Measurements from ENCODE around the gene TICRR.

TICRR gene

GRCh38 chr15:89569090-89569745 is 6.1 kb upstream of the TICRR start:
- no peak for TF ChIP-seq ZBTB7A (IDR thresholded peaks at IDR 0.05; ENCODE audit: low read depth)
- no peak for TF ChIP-seq FOXM1 (IDR thresholded peaks at IDR 0.05; ENCODE audit: borderline replicate concordance, low read depth)
- no peak for TF ChIP-seq RAD21 (IDR thresholded peaks at IDR 0.05; ENCODE audit: low read depth)
- TF ChIP-seq TCF12 (IDR thresholded peaks at IDR 0.05; ENCODE audit: low read depth) = no peak
- no peak for TF ChIP-seq NFIC (IDR thresholded peaks at IDR 0.05)
- no peak for TF ChIP-seq EGR1 (IDR thresholded peaks at IDR 0.05)
- no peak for TF ChIP-seq TEAD4 (IDR thresholded peaks at IDR 0.05)
- no peak for TF ChIP-seq REST (IDR thresholded peaks at IDR 0.05; ENCODE audit: low read depth)
- TF ChIP-seq CREB1 (IDR thresholded peaks at IDR 0.05; ENCODE audit: low read depth) = no peak
- no peak for TF ChIP-seq YY1 (IDR thresholded peaks at IDR 0.05; ENCODE audit: low read depth)
- TF ChIP-seq CEBPB (IDR thresholded peaks at IDR 0.05) = no peak
- no peak for TF ChIP-seq USF1 (IDR thresholded peaks at IDR 0.05)
- TF ChIP-seq EP300 (IDR thresholded peaks at IDR 0.05; ENCODE audit: borderline replicate concordance) = no peak
- TF ChIP-seq MAX (IDR thresholded peaks at IDR 0.05) = no peak
- TF ChIP-seq TAF1 (IDR thresholded peaks at IDR 0.05; ENCODE audit: low read depth) = no peak

- TF ChIP-seq TAF1 (IDR thresholded peaks at IDR 0.05; ENCODE audit: low read depth) (peak; percentile 14; the same call in 1 of the 2 replicates), CREB1 (IDR thresholded peaks at IDR 0.05; ENCODE audit: low read depth) (no peak), ZBTB7A (IDR thresholded peaks at IDR 0.05; ENCODE audit: low read depth) (0 out of 2 replicates have a peak, but pooled peaks have one; percentile 35), TCF12 (IDR thresholded peaks at IDR 0.05; ENCODE audit: low read depth) (no peak), FOXM1 (IDR thresholded peaks at IDR 0.05; ENCODE audit: borderline replicate concordance, low read depth) (no peak), REST (IDR thresholded peaks at IDR 0.05; ENCODE audit: low read depth) (no peak), EP300 (IDR thresholded peaks at IDR 0.05; ENCODE audit: borderline replicate concordance) (no peak), USF1 (IDR thresholded peaks at IDR 0.05) (no peak), NFIC (IDR thresholded peaks at IDR 0.05) (no peak), RAD21 (IDR thresholded peaks at IDR 0.05; ENCODE audit: low read depth) (no peak), TEAD4 (IDR thresholded peaks at IDR 0.05) (no peak), CEBPB (IDR thresholded peaks at IDR 0.05) (no peak), YY1 (IDR thresholded peaks at IDR 0.05; ENCODE audit: low read depth) (no peak), EGR1 (IDR thresholded peaks at IDR 0.05) (0 out of 2 replicates have a peak, but pooled peaks have one; percentile 38), MAX (IDR thresholded peaks at IDR 0.05) (peak; percentile 37)
Observed at GRCh38 chr15:89575656-89576416, 567 bp downstream of the TICRR start.

- TF ChIP-seq TEAD4 (IDR thresholded peaks at IDR 0.05) (no peak), ZBTB7A (IDR thresholded peaks at IDR 0.05; ENCODE audit: low read depth) (no peak), MAX (IDR thresholded peaks at IDR 0.05) (no peak), NFIC (IDR thresholded peaks at IDR 0.05) (no peak), CEBPB (IDR thresholded peaks at IDR 0.05) (no peak), FOXM1 (IDR thresholded peaks at IDR 0.05; ENCODE audit: borderline replicate concordance, low read depth) (no peak), EP300 (IDR thresholded peaks at IDR 0.05; ENCODE audit: borderline replicate concordance) (no peak), EGR1 (IDR thresholded peaks at IDR 0.05) (no peak), CREB1 (IDR thresholded peaks at IDR 0.05; ENCODE audit: low read depth) (no peak), TAF1 (IDR thresholded peaks at IDR 0.05; ENCODE audit: low read depth) (no peak), YY1 (IDR thresholded peaks at IDR 0.05; ENCODE audit: low read depth) (no peak), REST (IDR thresholded peaks at IDR 0.05; ENCODE audit: low read depth) (no peak), USF1 (IDR thresholded peaks at IDR 0.05) (no peak)
Observed at GRCh38 chr15:89576417-89576773, 1.1 kb downstream of the TICRR start.
